Right ventricle myocardium inferior (tissue), 1 donor: ENCODE measurements around the gene RTL1. TPM values are rescaled to one million over a fixed set of nuclear protein-coding genes. Genes with fewer than 3 reads are reported as not detected.

ENCODE experiments used
- ATAC-seq: fragments of 200-7000 bp; cut with Tn5 transposase; one replicate; pipeline ENCODE4 v1.9.1; 2020; ENCODE audit warnings: mild to moderate bottlenecking, moderate library complexity
- DNase-seq: peaks from one replicate; pipeline ENCODE4 v3.0.0; 2021; ENCODE audit errors: missing footprints
- intact Hi-C: fragments of 100-400 bp; cut with DNase I; formaldehyde crosslinking; loops from one replicate; pipeline ENCODE4 v1.11.0; 2022
- total RNA-seq: library from RNA; stranded (reverse); fragmentation: NEBNext Ultra II Directional; extraction: Animal tissue kit (Norgen Biotek cat#: 25700); gene quantifications from one replicate; pipeline ENCODE4 v1.2.1, GENCODE V29; 2021
- donor health status: DM: no; HTN: yes; CAD: no; lungs with severe emphysema.

Gene RTL1
- total RNA-seq, 1 donor from 2014 or later: not detected

GRCh38 chr14:100885196-100885595 lies 18.3 kb downstream of the RTL1 start:
- DNase-seq (no peak), ATAC-seq (no peak)
- intact Hi-C loops: no loop called here

DNA sequence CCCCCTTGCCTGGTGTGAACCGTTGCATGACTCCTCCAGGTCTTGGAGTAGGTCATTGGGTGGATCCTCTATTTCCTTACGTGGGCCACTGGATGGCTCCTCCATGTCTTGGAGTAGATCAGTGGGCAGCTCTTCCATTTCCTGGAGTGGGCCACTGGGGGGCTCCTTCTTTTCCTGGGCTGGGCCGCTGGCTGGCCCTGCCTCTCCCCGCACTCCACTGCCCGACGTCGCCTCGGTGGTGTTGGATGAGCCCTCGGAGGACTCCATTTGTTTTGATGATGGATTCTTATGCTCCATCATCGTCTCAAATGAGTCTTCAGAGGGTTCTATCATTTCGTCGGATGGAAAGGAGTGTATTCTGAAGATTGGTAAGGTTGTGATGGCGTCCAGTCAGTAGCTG lies 19.1 kb downstream of the RTL1 start:
- no peak for ATAC-seq
- intact Hi-C loops: no loop called here
- peak; percentile 32 for DNase-seq

GRCh38 chr14:100883789-100884101 lies 19.8 kb downstream of the RTL1 start:
- no peak for DNase-seq
- no peak for ATAC-seq
- intact Hi-C loops: no loop called here

- intact Hi-C loops: no loop called here
- no peak for ATAC-seq
- peak; percentile 57 for DNase-seq
Observed at GRCh38 chr14:100882991-100883788, 20.3 kb downstream of the RTL1 start.

DNA sequence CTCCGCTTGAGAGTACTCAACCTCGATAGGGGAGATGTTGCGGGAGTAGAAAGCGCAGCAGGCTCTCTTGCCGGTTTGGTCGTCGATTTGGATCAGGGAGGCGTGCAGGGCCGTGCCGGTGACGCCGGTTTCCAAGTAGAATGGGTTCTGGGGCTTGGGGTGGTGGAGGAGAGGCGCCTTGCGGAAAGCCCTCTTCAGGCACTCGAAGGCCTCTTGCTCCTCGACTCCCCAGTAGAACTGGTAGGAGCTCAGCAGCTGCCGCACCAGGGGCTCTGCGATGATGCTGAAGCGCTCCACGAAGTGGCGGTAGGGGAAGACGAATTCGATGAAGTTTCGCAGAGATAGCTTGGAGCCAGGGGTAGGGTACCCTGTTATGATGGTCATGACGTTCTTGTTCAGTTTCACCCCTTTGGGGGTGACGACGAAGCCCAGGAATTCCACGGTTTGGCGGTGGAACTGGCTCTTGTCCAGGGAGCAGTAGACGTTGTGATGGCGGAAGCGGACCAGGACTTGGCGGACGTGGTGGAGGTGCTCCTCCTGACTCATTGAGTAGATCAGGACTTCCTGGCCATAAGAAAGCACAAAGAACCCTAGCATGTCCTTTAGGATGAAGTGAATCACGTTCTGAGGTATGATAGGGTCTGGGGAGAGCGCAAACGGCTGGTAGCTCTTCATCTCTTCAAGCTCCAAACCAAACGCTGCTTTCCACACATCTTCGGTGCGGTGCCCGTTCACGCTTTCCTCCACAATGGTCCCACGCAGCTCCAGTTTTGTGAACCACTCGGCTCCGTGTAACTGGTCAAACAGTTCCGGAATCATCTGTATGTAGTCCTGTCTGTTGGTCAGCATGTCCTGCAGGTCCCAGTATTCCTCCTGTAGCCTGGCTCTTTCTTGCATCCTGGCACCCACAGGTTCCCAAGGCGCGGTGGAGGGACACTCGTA lies 21.2 kb downstream of the RTL1 start:
- peak; percentile 21 for DNase-seq
- intact Hi-C loops: no loop called here

GRCh38 chr14:100881211-100882025 lies 22.1 kb downstream of the RTL1 start:
- no peak for ATAC-seq
- intact Hi-C loops: no loop called here
- DNase-seq: peak; percentile 41

More for the DNA sequence above, 21.2 kb downstream of the RTL1 start:
- ATAC-seq: no peak

GRCh38 chr14:100880271-100881101 lies 23.0 kb downstream of the RTL1 start:
- intact Hi-C loops: no loop called here
- DNase-seq: peak; percentile 43
- ATAC-seq: no peak

GRCh38 chr14:100879782-100880181 lies 23.7 kb downstream of the RTL1 start:
- intact Hi-C loops: no loop called here
- ATAC-seq (no peak), DNase-seq (peak; percentile 28)

GRCh38 chr14:100879194-100879593 lies 24.3 kb downstream of the RTL1 start:
- intact Hi-C loops: no loop called here
- no peak for ATAC-seq
- DNase-seq: peak; percentile 44

DNA sequence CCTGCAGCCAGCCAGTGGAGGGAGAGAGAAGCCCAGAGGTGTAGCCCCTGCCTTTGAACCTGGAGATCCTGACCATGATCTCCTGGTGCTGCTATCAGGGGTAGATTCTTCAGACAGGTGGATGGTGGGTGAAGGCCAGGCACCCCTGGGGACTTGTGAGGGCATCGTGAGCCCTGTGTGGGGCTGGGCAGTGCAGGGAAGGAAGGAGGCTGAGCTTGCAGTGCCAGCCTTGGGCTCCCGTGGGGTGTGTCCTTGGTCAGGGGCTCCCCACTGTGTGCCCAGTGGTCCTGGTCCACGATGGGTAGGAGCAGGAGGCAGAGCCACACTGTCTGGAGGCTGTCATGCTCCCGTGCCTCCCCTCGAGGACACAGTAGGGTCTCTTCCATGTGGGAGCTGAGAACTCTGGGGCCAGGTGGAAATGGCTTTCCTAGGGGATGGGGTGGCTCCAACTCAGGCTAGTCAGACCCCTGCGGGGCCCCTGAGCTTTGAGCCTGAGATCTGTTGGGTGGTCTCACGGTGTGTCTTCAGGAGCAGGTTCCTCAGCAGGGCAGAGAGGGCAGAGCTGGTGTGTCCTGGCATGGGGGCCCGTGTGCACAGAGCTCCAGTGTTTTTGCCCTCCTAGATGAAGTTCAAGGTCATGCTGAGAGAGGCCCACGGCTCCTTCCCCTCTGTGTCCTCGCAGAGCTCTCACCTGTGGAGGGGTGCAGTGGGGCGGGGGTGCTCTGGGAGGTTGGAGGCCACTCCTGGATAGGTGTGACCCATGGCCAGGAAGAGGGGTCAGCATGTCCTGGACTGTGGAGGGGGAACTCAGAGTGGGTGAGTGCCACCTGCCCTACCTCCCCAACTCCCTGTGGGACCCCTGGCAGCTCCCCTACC lies 25.0 kb downstream of the RTL1 start:
- peak; percentile 49 for DNase-seq
- no peak for ATAC-seq
- intact Hi-C loops: no loop called here

GRCh38 chr14:100875861-100876590 lies 27.5 kb downstream of the RTL1 start:
- intact Hi-C loops: no loop called here
- ATAC-seq (no peak), DNase-seq (peak; percentile 31)

DNA sequence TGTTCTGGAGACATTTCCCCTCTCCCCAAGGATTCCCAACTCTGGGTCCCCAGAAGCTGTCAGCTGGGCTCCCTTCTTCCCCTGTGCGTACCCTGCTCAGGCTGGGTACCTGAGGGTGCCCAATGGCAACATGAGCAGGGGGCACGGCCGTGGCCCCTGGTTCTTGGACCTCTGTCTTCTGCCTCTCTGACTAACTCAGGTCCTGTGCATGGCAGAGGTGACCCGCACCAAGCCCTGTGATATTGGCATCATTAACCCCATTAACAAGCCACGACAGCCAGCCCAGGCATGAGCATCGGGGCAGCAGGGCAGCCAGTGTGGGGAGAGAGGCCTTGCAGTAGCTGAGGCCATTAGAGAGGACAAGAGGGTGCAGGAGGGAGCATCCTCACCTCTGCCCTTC lies 28.4 kb downstream of the RTL1 start:
- ATAC-seq (no peak), DNase-seq (peak; percentile 33)
- intact Hi-C loops: no loop called here

DNA sequence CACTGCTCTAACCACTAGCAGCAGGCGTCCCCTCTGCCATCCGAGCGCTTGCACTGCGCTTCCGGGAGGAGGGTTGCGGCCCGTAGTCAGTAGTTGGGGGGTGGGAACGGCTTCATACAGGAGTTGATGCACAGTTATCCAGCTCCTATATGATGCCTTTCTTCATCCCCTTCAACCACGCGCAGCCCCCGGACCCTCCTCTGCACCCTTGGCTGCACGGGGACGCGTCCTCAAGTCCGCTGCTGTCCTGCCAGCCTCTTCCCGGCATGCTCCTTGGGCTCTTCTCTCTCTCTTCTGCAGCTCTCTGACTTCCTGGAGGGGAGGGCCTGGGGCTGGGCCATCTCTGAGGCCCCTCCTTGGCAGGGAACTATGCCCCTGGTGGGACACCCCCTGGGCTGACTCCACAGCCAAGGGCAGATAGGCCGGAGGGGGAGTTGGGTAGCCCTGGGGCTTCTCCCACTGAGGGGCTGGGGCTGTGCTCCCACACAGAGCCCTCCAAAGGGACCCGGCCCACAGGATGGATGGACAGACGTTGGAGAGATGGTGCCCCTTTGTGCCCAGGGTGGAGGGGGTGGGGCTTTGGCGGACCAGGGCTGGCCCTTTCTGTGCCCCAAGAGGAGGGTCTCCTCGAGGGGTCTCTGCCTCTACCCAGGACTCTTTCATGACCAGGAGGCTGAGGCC lies 29.0 kb downstream of the RTL1 start:
- ATAC-seq: no peak
- DNase-seq: peak; percentile 52

GRCh38 chr14:100874051-100874410 lies 29.5 kb downstream of the RTL1 start:
- ATAC-seq (no peak), DNase-seq (peak; percentile 41)
- intact Hi-C loops: no loop called here

More for the DNA sequence above, 29.0 kb downstream of the RTL1 start:
- intact Hi-C loops: no loop called here

DNA sequence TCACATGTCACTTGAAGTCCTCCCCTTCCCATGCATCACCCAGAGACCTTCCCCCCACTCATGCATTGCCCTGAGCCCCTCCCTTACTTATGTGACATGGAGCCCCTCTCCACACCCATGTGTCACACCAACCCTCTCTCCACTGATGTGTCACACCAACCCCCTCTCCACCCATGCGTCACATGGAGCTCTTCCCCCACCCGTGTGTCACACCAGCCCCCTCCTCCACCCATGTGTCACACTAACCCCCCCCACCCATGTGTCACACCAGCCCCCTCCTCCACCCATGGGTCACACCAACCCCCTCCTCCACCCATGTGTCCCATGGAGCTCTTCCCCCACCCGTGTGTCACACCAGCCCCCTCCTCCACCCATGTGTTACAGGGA lies 30.4 kb downstream of the RTL1 start:
- no peak for ATAC-seq
- peak; percentile 26 for DNase-seq
- intact Hi-C loops: no loop called here
